IMR-90 (cell line): Measurements from ENCODE around the gene CUL4B. TPM values are rescaled to one million over a fixed set of nuclear protein-coding genes. Genes with fewer than 3 reads are reported as not detected.
"Not testable (repeated sequence)": the region's sequence is repeated elsewhere in the genome, so short reads cannot be mapped to it uniquely, and the experiment has no call there.

Source experiments
- ATAC-seq: fragments of 200-7000 bp; cut with Tn5 transposase; 2 replicates; pipeline ENCODE4 v1.9.1; 2020; ENCODE audit warnings: low read depth, mild to moderate bottlenecking, moderate library complexity
- BruUV-seq: library from RNA; stranded (reverse); fragments of 400-500 nt; replicated peaks from 2 replicates; lab custom pipeline; 2021; lab: Mats Ljungman, UMichigan
- CTCF ChIA-PET: fragments of 300-600 bp; formaldehyde crosslinking; extraction: SDS; loops from one replicate; lab custom pipeline; 2021; ENCODE audit warnings: antibody characterized with exemption; lab: Yijun Ruan, JAX
- POLR2A ChIA-PET: fragments of 300-600 bp; sonication (Branson Sonifier 250); formaldehyde crosslinking; loops from one replicate; lab custom pipeline; 2022; ENCODE audit warnings: antibody characterized with exemption; ENCODE audit not compliant: unreplicated experiment; lab: Charles Lee
- DNase-seq: peaks from one replicate; pipeline ENCODE4 v3.0.0; 2013
- H2AFZ ChIP-seq: replicated peaks from 2 replicates; pipeline ENCODE3; 2013; ENCODE audit warnings: low read length, mild to moderate bottlenecking; ENCODE audit not compliant: poor library complexity
- H2AK5ac ChIP-seq: 2 replicates; pipeline ENCODE4 v1.6.1; 2013; ENCODE audit warnings: low read depth, low read length, inconsistent platforms
- H2AK9ac ChIP-seq: replicated peaks from 2 replicates; pipeline ENCODE3; 2013; ENCODE audit warnings: mild to moderate bottlenecking, low read depth, low read length, moderate library complexity; ENCODE audit not compliant: poor library complexity
- H2BK120ac ChIP-seq: 2 replicates; pipeline ENCODE4 v1.6.1; 2013; ENCODE audit warnings: low read depth, low read length, inconsistent platforms
- H2BK15ac ChIP-seq: 3 replicates; pipeline ENCODE4 v1.6.1; 2013; ENCODE audit warnings: low read depth, low read length, inconsistent platforms
- H2BK20ac ChIP-seq: 2 replicates; pipeline ENCODE4 v1.6.1; 2013; ENCODE audit warnings: low read depth, mild to moderate bottlenecking, inconsistent platforms, low read length, moderate library complexity
- H2BK5ac ChIP-seq: 2 replicates; pipeline ENCODE4 v1.6.1; 2013; ENCODE audit warnings: mild to moderate bottlenecking, low read depth, low read length, inconsistent platforms; ENCODE audit not compliant: poor library complexity, severe bottlenecking
- H3K14ac ChIP-seq: replicated peaks from 2 replicates; pipeline ENCODE4 v1.6.1; 2013; ENCODE audit warnings: low read depth, low read length, inconsistent platforms
- H3K18ac ChIP-seq: 2 replicates; pipeline ENCODE4 v1.6.1; 2013; ENCODE audit warnings: low read depth, low read length, control low read depth
- H3K23ac ChIP-seq: 2 replicates; pipeline ENCODE4 v1.6.1; 2013; ENCODE audit warnings: low read depth, low read length, inconsistent platforms
- H3K27ac ChIP-seq: 2 replicates; pipeline ENCODE4 v1.5.1; 2013; ENCODE audit warnings: mild to moderate bottlenecking, control low read depth, low read length; ENCODE audit not compliant: insufficient read depth
- H3K27me3 ChIP-seq: 2 replicates; pipeline ENCODE4 v1.6.1; 2013; ENCODE audit warnings: low read length; ENCODE audit not compliant: control insufficient read depth, insufficient read depth
- H3K36me3 ChIP-seq: 2 replicates; pipeline ENCODE4 v1.6.1; 2013; ENCODE audit warnings: low read length, mixed read lengths; ENCODE audit not compliant: control insufficient read depth, insufficient read depth
- H3K4ac ChIP-seq: 2 replicates; pipeline ENCODE4 v1.6.1; 2013; ENCODE audit warnings: low read depth, low read length, inconsistent platforms
- H3K4me1 ChIP-seq: 2 replicates; pipeline ENCODE4 v1.6.1; 2013; ENCODE audit warnings: low read length, mixed read lengths; ENCODE audit not compliant: control insufficient read depth, insufficient read depth
- H3K4me2 ChIP-seq: 2 replicates; pipeline ENCODE4 v1.6.1; 2013; ENCODE audit warnings: low read depth, mild to moderate bottlenecking, control low read depth, low read length, moderate library complexity
- H3K4me3 ChIP-seq: 2 replicates; pipeline ENCODE4 v1.5.1; 2013; ENCODE audit warnings: low read depth, mild to moderate bottlenecking, control low read depth, low read length, moderate library complexity; ENCODE audit not compliant: insufficient read depth
- H3K56ac ChIP-seq: 2 replicates; pipeline ENCODE4 v1.6.1; 2013; ENCODE audit warnings: low read length, inconsistent platforms; ENCODE audit not compliant: insufficient read depth; ENCODE audit errors: extremely low read depth
- H3K79me1 ChIP-seq, 2 experiments: 2 replicates each; pipeline ENCODE4 v1.6.1; 2013; ENCODE audit warnings: low read length in 2 of 2, inconsistent platforms in 1 of 2, low read depth in 1 of 2
- H3K9ac ChIP-seq: 2 replicates; pipeline ENCODE4 v1.6.1; 2013; ENCODE audit warnings: low read depth, low read length, control low read depth
- H3K9me1 ChIP-seq: 2 replicates; pipeline ENCODE4 v1.6.1; 2013; ENCODE audit warnings: low read length, inconsistent platforms; ENCODE audit not compliant: insufficient read depth
- H3K9me3 ChIP-seq: 2 replicates; pipeline ENCODE4 v1.6.1; 2013; ENCODE audit warnings: low read length; ENCODE audit not compliant: control insufficient read depth, insufficient read depth
- H4K20me1 ChIP-seq: 2 replicates; pipeline ENCODE4 v1.6.1; 2013; ENCODE audit warnings: low read length, inconsistent platforms; ENCODE audit not compliant: insufficient read depth
- H4K5ac ChIP-seq: 2 replicates; pipeline ENCODE4 v1.6.1; 2013; ENCODE audit warnings: mild to moderate bottlenecking, low read depth, low read length, control low read depth
- H4K8ac ChIP-seq, 2 experiments: 2 replicates each; pipeline ENCODE4 v1.6.1; 2013; ENCODE audit warnings: low read depth in 2 of 2, low read length in 2 of 2, control low read depth in 1 of 2, inconsistent platforms in 1 of 2
- H4K91ac ChIP-seq: 2 replicates; pipeline ENCODE4 v1.6.1; 2013; ENCODE audit warnings: low read depth, low read length, inconsistent platforms; ENCODE audit not compliant: insufficient read depth
- CEBPB ChIP-seq: IDR thresholded peaks from 2 replicates; pipeline ENCODE4 v1.6.1; 2012; ENCODE audit warnings: low read depth, low read length, improper control_type of control experiment
- RAD21 ChIP-seq: IDR thresholded peaks from 2 replicates; pipeline ENCODE4 v1.6.1; 2012; ENCODE audit warnings: low read length, improper control_type of control experiment
- SMC3 ChIP-seq: fragments of 150-350 bp; IDR thresholded peaks from 2 replicates; pipeline ENCODE4 v1.6.1; 2016; ENCODE audit warnings: low read depth, mild to moderate bottlenecking, antibody characterized with exemption, low read length, moderate library complexity
- WGBS, 2 experiments: methylation state at CpG; one replicate each; pipeline versions ENCODE4 v1.1.5 to v1.1.7; 2013; ENCODE audit warnings: missing lambda C conversion rate in 2 of 2; ENCODE audit not compliant: insufficient read length in 1 of 2; ENCODE audit errors: extremely low coverage in 2 of 2; 5-methylcytosine and 5-hydroxymethylcytosine counted together
- dilution Hi-C: fragments of 300-500 bp; cut with HindIII; formaldehyde crosslinking; loops from one replicate; pipeline ENCODE4 v1.14.3; 2018; ENCODE audit warnings: low sequenced_read_pairs; ENCODE audit not compliant: unreplicated experiment
- in situ Hi-C: fragments of 300-500 bp; cut with MboI; formaldehyde crosslinking; loops from 3 replicates; pipeline ENCODE4 v1.14.3; 2019; ENCODE audit warnings: low sequenced_read_pairs, inconsistent platforms, mixed read lengths
- intact Hi-C: fragments of 100-400 bp; cut with micrococcal nuclease; formaldehyde crosslinking; loops from 2 replicates; pipeline ENCODE4 v1.10.0; 2022
- microRNA-seq, 2 experiments: library from miRNA; stranded (forward) in 1 of 2; unstranded in 1 of 2; fragments of 10-50 nt in 1 of 2; fragments of <30 nt in 1 of 2; gene quantifications in 1 of 2; microRNA quantifications in 1 of 2; one replicate each; pipeline versions ENCODE3 to v1.1.0; 2013 to 2020; ENCODE audit not compliant: insufficient read depth in 1 of 2, insufficient read length in 1 of 2, unreplicated experiment in 1 of 2
- polyA plus RNA-seq, 3 experiments: library from polyadenylated mRNA; depleted of rRNA; stranded (reverse); fragments of >200 nt; gene quantifications; 2 replicates each; pipeline ENCODE4 v1.2.3, GENCODE V29; 2012; ENCODE audit warnings: low replicate concordance in 1 of 3
- small RNA-seq, 5 experiments: library from RNA; depleted of rRNA; stranded (forward); fragments of <200 nt; gene quantifications; one replicate each; pipeline ENCODE3, GENCODE V24; 2012
- total RNA-seq: library from RNA; depleted of rRNA; stranded (reverse); fragments of >200 nt; gene quantifications from 2 replicates; pipeline ENCODE4 v1.2.3, GENCODE V29; 2012; rRNA removed
- TF ChIP-seq, protein P1 (sequence below): conservative IDR thresholded peaks from 2 replicates; pipeline ENCODE4 v1.5.1; 2012; ENCODE audit warnings: mild to moderate bottlenecking, low read depth, low read length, improper control_type of control experiment

Gene CUL4B
- total and polyA plus RNA-seq, 2 of the 4 experiments (the other 2 are of a cell fraction): 19.4 to 30.9 TPM

DNA sequence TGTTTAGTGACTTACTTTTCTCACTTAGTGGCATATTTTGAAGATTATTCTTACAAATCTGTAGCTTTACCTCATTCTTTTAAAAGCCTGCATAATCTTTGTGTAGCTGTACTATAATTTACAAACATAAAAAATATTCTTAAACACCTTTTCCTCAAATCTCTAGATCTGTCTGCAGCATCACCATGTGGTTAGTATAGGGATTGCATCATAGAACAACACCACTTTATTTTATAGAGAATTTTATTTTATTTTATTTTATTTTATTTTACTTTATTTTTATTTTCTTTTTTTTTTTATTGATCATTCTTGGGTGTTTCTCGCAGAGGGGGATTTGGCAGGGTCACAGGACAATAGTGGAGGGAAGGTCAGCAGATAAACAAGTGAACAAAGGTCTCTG, 85.3 kb downstream of the CUL4B start:
- H2AK9ac ChIP-seq, in situ Hi-C loops, BruUV-seq, H3K27ac ChIP-seq, H3K79me1 ChIP-seq, H2BK20ac ChIP-seq, H3K36me3 ChIP-seq, H3K9me3 ChIP-seq, H4K5ac ChIP-seq, H3K4me3 ChIP-seq, H3K9me1 ChIP-seq, H2AK5ac ChIP-seq, H3K27me3 ChIP-seq, H4K20me1 ChIP-seq, dilution Hi-C loops, H3K23ac ChIP-seq, H4K91ac ChIP-seq, H3K4me1 ChIP-seq, H3K4ac ChIP-seq, H3K18ac ChIP-seq, H3K14ac ChIP-seq, H2BK15ac ChIP-seq, H2AFZ ChIP-seq, H3K9ac ChIP-seq, H2BK5ac ChIP-seq, H4K8ac ChIP-seq, H2BK120ac ChIP-seq, H3K56ac ChIP-seq, H3K4me2 ChIP-seq: not testable (repeated sequence)
- no CpG with 5 or more reads among the region's 1 CpG for WGBS, 2 experiments
- DNase-seq (peak; percentile 43), ATAC-seq (0 out of 2 replicates have a peak, but pooled peaks have one; percentile 35)
- intact Hi-C loops: loop anchor here (10.0 kb wide), 1 partner anchor 161 kb away; the partner anchor contains the start of gene TMEM255A
- CTCF ChIA-PET: interaction anchor here (0.6 to 1.0 kb wide), 6 partner anchors 16 to 828 kb away, joined by 3 to 6 read pairs (median 4); no protein-coding TSS in a partner anchor
- TF ChIP-seq SMC3 (peak; percentile 32; the same call in 1 of the 2 replicates), RAD21 (peak; percentile 56), CEBPB (peak; percentile 85)
- TF ChIP-seq, protein P1, sequence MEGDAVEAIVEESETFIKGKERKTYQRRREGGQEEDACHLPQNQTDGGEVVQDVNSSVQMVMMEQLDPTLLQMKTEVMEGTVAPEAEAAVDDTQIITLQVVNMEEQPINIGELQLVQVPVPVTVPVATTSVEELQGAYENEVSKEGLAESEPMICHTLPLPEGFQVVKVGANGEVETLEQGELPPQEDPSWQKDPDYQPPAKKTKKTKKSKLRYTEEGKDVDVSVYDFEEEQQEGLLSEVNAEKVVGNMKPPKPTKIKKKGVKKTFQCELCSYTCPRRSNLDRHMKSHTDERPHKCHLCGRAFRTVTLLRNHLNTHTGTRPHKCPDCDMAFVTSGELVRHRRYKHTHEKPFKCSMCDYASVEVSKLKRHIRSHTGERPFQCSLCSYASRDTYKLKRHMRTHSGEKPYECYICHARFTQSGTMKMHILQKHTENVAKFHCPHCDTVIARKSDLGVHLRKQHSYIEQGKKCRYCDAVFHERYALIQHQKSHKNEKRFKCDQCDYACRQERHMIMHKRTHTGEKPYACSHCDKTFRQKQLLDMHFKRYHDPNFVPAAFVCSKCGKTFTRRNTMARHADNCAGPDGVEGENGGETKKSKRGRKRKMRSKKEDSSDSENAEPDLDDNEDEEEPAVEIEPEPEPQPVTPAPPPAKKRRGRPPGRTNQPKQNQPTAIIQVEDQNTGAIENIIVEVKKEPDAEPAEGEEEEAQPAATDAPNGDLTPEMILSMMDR: peak; percentile 60
- POLR2A ChIA-PET: interaction anchor here (0.5 kb wide), 1 partner anchor 85 kb away, joined by 3 read pairs; no protein-coding TSS in a partner anchor

Small RNAs within 50 kb of the gene (microRNA-seq; reads per million reads assigned to microRNA genes)
- not detected for gene RNU7-37P (ENCODE audit: insufficient read depth, insufficient read length)

Small RNAs within 50 kb of the gene (small RNA-seq; reads per million reads assigned to genes)
- gene RNU7-37P: 0 to 1.8 (median 0.15) reads per million in 5 experiments

Other genes with a start within 250 kb of the CUL4B start
- not detected in 2 replicates for gene TMEM255A, start 249.5 kb downstream of the CUL4B start, total RNA-seq
- 0.03 TPM in 1 of 2 replicates, not detected in the other for gene TMEM255A, start 249.5 kb downstream of the CUL4B start, polyA plus RNA-seq (2012; rRNA removed)
- not detected in 2 replicates for gene ATP1B4, start 198.9 kb downstream of the CUL4B start, total RNA-seq
- gene ATP1B4, start 198.9 kb downstream of the CUL4B start, polyA plus RNA-seq (2012; rRNA removed): not detected in 2 replicates
- gene LAMP2, start 91.7 kb downstream of the CUL4B start, total RNA-seq: 114 and 129 TPM in 2 replicates
- 71.8 and 78.1 TPM in 2 replicates for gene LAMP2, start 91.7 kb downstream of the CUL4B start, polyA plus RNA-seq (2012; rRNA removed)
- gene MCTS1, start 43.1 kb upstream of the CUL4B start, total RNA-seq: 36.9 and 48.6 TPM in 2 replicates
- gene MCTS1, start 43.1 kb upstream of the CUL4B start, polyA plus RNA-seq (2012; rRNA removed): 45.8 and 52.8 TPM in 2 replicates
- 15.2 and 22.5 TPM in 2 replicates for gene C1GALT1C1, start 69.1 kb upstream of the CUL4B start, total RNA-seq
- 19.1 and 20.0 TPM in 2 replicates for gene C1GALT1C1, start 69.1 kb upstream of the CUL4B start, polyA plus RNA-seq (2012; rRNA removed)